NCI-H748 (cell line): ENCODE measurements around the gene SMIM10.
"Not testable (repeated sequence)": the region's sequence is repeated elsewhere in the genome, so short reads cannot be mapped to it uniquely, and the experiment has no call there.

Source experiments
- DNase-seq: peaks from one replicate; lab custom pipeline; 2025; ENCODE audit not compliant: unreplicated experiment; lab: John Stamatoyannopoulos, UW

Gene SMIM10

DNA sequence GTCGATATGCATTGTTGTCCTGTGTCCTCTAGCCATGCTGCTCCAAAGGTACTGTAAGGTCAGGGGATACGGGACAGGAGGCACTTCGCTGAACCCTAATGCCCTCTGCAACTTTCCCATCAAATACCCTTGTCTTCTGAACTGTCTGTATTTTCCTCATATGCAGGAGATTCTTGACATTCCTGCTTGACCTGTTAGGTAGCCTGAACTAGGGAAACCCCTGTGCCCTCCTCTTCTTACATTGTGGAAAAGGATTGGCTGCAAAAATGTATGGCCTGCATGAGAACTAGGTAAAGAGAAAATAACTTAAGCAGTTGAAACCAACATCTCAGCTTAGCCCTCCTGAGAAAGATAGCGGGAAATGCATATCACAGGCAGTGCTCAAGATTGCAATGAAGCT lies 20.1 kb downstream of the SMIM10 start:
- DNase-seq, result no peak

DNA sequence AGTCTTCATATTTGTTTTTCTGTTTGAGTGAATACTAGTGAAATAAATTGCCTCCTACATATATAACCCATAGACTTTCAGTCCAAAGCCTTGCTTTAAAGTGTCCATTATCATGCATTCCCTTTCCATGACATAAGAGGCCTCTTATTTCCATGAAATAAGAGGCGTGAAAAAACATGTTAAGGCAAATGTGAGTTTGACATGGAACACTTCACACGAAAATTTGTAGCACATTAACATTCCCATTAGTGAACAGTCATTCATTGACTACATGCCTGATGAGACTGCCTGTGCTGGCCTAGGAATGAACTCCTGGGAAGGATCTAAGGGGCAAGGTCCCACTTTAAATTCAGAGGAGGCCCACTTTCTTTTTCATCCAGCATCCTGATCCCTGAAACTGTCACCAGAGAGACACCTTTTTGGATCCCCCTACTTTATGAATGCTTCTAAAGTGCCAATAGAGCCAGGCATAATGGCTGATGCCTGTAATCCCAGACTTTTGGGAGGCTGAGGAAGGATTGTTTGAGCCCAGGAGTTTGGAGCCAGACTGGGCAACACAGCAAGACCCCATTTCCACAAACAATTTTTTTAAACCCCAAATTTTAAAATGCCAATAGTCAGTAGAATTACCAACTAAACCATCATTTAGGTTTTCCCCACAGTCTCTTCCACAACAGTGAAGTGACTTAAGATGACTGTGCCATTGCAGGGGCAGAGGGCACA lies 24.9 kb downstream of the SMIM10 start:
- DNase-seq, result no peak

GRCh38 chrX:135019890-135020289 lies 29.1 kb downstream of the SMIM10 start:
- not testable (repeated sequence) for DNase-seq

GRCh38 chrX:135023791-135024190 lies 33.0 kb downstream of the SMIM10 start:
- not testable (repeated sequence) for DNase-seq

DNA sequence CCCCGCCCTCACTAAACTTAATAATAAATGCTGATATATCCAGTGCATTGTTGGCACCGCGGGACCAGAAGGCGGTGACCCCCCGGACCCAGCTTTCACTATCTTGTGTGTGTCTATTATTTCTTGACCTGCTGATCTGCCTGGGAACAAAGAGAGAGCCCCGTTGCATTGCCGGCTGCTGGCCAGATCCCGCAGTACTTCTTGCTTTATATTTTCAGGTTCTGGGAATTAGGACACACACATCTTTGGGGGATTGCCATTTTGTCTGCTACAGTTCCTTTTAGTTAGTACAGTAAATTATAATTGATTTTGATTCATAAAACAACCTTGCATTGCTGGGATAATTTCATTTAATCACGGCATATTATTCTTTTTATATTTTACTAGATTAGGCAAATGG lies 33.7 kb downstream of the SMIM10 start:
- DNase-seq, result no peak

DNA sequence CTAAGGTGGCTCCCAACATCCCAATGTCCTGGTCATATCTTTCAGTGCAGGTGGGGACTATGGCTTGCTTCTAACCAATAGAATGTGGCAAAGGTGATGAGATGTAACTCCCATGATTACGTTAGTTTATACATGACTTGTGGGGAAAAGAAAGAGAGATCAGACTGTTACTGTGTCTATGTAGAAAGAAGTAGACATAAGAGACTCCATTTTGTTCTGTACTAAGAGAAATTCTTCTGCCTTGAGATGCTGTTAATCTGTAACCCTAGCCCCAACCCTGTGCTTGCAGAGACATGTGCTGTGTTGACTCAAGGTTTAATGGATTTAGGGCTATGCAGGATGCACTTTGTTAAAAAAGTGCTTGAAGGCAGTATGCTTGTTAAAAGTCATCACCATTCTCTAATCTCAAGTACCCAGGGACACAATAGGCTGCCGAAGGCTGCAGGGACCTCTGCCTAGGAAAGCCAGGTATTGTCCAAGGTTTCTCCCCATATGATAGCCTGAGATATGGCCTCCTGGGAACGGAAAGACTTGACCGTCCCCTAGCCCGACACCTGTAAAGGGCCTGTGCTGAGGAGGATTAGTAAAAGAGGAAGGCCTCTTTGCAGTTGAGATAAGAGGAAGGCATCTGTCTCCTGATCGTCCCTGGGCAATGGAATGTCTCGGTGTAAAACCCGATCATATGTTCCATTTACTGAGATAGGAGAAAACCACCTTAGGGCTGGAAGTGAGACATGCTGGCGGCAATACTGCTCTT lies 39.6 kb downstream of the SMIM10 start:
- not testable (repeated sequence) for DNase-seq

DNA sequence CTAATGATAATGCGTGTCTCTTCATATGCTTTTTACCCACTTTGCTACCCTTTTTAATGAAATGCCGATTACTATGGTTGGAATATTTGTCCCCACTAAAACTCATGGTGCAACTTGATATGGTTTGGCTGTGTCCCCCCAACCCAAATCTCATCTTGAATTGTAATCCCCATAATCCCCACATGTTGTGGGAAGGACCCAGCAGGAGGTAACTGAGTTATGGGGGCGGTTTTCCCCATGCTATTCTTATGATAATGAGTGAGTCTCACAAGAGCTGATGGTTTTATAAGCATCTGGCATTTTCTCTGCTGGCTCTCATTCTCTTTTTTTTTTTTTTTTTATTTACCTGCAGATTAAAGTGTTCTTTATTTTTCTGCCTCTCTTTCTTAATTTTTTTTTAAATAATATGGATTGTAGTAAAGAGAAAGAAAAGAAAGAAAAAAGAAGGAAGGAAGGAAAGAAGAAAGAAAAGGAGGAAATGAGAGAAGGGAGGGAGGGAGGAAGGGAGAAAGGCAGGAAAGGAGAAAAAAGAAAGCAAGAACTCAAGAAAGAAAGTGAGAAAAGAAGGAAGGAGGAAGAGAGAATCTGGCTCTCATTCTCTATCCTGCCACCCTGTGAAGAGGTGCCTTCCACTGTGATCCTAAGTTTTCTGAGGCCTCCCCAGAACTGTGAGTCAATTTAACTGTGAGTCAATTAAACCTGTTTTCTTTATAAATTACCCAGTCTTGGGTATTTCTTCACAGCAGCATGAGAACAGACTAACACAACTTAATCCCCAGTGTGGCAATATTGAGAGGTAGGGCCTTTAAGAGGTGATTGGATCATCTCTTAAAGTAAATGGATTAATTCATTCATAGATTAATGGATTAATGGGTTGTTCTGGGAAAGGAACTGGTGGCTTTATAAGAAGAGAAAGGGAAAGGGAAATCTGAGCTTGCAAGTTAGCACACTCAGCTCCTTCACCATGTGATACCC lies 50.6 kb downstream of the SMIM10 start:
- DNase-seq, result not testable (repeated sequence)
